ENCODE data around the gene KRT15.

The KRT15 gene

DNA sequence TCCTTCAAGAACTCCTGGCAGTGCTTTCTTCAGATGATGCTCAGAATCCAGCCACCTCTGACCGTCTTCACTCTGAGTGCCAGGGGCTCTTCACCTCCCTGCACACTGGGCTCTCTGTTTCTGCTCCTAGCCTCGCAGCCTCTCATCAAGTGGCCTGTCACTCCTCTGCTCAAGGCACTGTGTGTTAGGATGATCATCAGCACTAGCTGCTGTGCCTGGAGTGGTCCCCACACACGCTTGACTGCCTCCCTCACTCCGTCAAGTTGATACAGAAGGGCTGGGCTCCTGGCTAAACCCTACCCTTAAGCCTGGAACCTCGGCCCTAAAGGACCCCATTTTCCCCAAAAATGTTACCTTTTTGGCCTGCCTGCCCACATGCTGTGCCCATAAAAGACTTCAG is 37.6 kb upstream of the KRT15 start:
- H3K27ac ChIP-seq = no peak overlapping the region
- TF ChIP-seq ZFX (IDR thresholded peaks at IDR 0.05) = no peak
- TF ChIP-seq, protein P1, sequence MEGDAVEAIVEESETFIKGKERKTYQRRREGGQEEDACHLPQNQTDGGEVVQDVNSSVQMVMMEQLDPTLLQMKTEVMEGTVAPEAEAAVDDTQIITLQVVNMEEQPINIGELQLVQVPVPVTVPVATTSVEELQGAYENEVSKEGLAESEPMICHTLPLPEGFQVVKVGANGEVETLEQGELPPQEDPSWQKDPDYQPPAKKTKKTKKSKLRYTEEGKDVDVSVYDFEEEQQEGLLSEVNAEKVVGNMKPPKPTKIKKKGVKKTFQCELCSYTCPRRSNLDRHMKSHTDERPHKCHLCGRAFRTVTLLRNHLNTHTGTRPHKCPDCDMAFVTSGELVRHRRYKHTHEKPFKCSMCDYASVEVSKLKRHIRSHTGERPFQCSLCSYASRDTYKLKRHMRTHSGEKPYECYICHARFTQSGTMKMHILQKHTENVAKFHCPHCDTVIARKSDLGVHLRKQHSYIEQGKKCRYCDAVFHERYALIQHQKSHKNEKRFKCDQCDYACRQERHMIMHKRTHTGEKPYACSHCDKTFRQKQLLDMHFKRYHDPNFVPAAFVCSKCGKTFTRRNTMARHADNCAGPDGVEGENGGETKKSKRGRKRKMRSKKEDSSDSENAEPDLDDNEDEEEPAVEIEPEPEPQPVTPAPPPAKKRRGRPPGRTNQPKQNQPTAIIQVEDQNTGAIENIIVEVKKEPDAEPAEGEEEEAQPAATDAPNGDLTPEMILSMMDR (conservative IDR thresholded peaks at IDR 0.05) = no peak

DNA sequence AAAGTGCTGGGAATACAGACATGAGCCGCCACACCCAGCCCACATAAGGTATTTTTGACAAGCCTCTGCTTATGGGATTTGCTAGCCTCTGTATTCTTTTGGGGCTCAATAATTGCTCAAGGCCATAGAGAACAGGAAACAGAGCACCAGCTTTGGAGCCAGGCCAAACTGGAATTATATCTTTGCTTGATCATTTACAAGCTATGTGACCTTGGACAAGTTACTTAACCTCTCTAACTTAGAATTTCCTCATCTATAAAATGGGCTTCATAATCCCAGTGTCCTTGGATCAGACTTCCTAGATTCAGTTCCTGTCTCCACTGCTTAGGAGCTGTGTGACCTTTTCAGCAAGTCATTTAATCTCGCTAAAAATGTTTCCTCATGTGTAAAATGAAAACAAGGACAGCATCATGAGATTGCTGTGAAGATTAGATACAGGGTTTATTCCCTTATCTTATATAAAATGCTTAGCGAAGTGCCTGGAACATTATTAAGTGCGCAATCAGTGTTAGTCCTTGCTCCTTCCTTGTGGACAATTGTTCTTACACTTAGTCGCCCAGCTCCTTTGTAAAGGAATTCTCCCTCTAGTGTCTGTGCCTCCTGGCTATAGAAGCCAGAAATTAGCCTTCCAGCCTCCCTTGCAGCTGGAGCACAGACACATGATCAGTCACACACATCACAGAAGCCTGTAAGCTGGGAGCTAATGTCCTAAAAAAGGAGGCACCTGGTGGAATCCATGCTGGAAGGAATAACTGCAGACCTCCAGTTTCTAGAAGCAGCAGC is 36.6 kb upstream of the KRT15 start:
- TF ChIP-seq, protein P1 (conservative IDR thresholded peaks at IDR 0.05) = no peak
- H3K27ac ChIP-seq = peak overlapping the region; percentile 30; the same call in 1 of the 2 replicates

DNA sequence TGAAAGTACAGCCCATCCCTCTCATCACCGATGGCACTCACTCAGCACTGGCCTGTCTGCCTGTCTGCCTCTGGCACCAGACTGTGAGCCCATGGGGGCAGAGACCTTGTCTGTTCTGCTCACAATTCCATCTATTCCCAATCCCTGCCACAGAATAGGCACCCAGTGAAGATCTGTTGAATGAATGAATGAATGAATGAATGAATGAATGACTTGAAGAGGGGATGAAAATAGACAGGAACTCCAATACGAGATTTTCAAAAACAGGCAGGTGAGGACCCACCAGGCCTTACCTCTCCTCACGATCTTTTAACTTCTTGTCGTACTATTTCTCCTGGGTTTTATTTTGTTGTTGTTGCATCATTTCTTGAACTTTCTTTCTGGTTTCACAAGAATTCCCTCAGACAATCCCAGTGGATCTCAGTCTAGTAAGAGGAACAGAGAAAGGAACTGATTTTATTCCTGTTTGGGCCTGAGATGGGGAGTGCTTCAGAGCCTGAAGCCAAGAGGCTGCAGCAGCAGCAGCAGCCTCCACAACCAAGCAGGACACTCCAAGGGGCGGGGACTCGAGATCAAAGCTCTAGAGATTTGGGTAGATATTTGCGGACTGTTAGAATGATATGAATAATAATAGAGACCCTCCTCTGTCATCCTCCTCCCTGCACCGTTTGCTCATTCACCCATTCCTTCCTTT is 35.4 kb upstream of the KRT15 start:
- no peak overlapping the region for H3K27ac ChIP-seq
- TF ChIP-seq ZFX (IDR thresholded peaks at IDR 0.05) = no peak
- TF ChIP-seq, protein P1 (conservative IDR thresholded peaks at IDR 0.05) = no peak

DNA sequence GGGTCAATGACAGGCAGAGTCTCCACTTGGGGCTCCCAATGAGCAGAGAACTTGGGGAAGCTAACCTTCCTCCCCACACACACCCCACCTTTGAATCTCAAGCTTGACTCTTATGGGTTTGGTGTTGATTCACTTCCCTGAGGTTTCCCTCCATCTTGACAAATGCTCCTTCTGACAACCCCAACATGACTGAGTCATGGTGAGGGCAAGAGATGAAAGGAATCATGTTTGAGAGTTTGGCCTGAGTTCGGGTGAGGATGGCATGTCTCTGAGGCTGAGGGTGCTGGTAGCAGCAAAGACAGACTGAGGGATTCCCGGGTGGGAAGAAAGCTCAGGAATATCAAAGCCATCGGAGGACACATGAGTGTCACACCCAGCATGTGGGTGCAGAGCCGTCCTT is 34.5 kb upstream of the KRT15 start:
- TF ChIP-seq ZFX (IDR thresholded peaks at IDR 0.05) = no peak
- TF ChIP-seq, protein P1 (conservative IDR thresholded peaks at IDR 0.05) = no peak
- H3K27ac ChIP-seq = no peak overlapping the region

DNA sequence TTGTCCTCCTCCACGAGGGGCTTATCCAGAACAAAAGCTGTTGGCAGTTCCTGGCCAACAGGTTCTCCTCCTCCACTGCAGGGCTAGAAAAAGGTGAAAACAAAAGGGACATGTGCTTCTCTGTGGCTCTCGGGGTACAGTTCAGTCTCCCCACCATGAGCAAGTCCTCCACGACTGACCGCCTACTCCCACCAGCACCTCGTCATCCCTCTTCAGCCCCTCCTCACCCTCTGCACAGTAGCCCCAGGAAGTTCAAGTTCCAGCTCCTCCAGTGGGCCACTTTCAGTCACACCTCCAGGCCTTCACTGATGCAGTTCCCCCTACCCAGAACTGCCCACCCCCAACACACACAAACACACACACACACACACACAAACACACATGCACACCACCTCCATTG is 33.8 kb upstream of the KRT15 start:
- no peak overlapping the region for H3K27ac ChIP-seq
- TF ChIP-seq, protein P1 (conservative IDR thresholded peaks at IDR 0.05) = no peak
- TF ChIP-seq ZFX (IDR thresholded peaks at IDR 0.05) = no peak

DNA sequence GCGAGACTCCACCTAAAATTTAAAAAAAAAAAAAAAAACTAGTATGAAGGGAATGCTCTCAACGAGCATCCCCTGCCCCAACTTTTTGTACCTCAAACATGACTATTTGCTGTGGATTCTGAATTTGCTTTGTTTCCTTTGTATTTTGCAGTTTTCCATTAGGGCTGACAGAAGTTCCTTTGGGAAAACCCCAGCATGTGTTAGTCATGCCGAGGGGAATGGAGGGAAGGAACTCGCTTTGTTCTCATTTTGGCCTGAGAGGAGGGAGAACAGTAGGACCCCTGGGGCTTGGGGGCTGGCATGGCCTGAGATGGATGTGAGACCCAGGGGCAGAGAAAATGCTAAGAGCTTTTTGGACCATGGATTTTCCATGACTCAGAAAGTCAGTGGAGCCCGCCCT is 32.7 kb upstream of the KRT15 start:
- TF ChIP-seq, protein P1 (conservative IDR thresholded peaks at IDR 0.05) = no peak
- TF ChIP-seq ZFX (IDR thresholded peaks at IDR 0.05) = no peak
- no peak overlapping the region for H3K27ac ChIP-seq

DNA sequence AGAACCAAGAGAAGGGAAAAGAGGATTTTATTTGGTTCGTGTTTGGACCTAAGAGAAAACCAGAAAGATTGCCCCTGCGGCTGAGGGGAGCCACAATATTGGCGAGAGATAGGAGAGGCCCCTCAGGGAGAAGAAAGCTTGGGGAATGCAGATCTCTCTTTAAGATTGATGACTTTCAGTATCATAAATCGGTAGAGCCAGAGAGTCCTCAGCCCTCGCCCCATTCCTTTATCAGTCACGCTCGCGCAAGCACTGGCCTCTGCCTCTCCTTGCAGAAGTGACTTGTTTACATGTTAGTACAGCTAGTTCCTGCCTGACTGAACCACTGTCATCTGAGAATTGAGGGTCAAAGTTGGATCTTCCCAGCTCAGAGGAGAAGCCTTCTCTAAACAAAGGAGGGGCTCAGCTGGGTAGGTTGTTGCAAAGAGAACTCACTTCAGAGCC is 30.9 kb upstream of the KRT15 start:
- no peak overlapping the region for H3K27ac ChIP-seq
- TF ChIP-seq, protein P1 (conservative IDR thresholded peaks at IDR 0.05) = no peak; the same call in none of the 2 replicates
